DOHH2 (cell line): ENCODE measurements around the gene PRDM4.
"Not testable (repeated sequence)": the region's sequence is repeated elsewhere in the genome, so short reads cannot be mapped to it uniquely, and the experiment has no call there.

Source experiments
- H3F3A ChIP-seq: fragments of 200-600 bp; sonication (generic), shearing (Covaris generic); 2 replicates; pipeline ENCODE4 v1.6.0; 2016; ENCODE audit warnings: antibody characterized with exemption, mild to moderate bottlenecking; ENCODE audit not compliant: control insufficient read depth, insufficient read depth
- H3K27ac ChIP-seq: fragments of 200-600 bp; sonication (generic); 2 replicates; pipeline ENCODE4 v1.5.1; 2014; ENCODE audit warnings: low read depth, mild to moderate bottlenecking, low read length, moderate library complexity
- H3K27me3 ChIP-seq: fragments of 200-600 bp; sonication (generic); 2 replicates; pipeline ENCODE4 v1.6.1; 2014; ENCODE audit warnings: mild to moderate bottlenecking, low read length, mixed read lengths; ENCODE audit not compliant: control insufficient read depth
- H3K36me3 ChIP-seq: fragments of 200-600 bp; sonication (generic); 2 replicates; pipeline ENCODE4 v1.6.1; 2014; ENCODE audit warnings: mild to moderate bottlenecking, low read length, moderate library complexity, mixed read lengths; ENCODE audit not compliant: control insufficient read depth
- H3K4me1 ChIP-seq: fragments of 200-600 bp; sonication (generic); 2 replicates; pipeline ENCODE4 v1.6.1; 2014; ENCODE audit warnings: mild to moderate bottlenecking, low read length, mixed read lengths; ENCODE audit not compliant: control insufficient read depth
- H3K4me2 ChIP-seq: fragments of 200-600 bp; sonication (generic); 2 replicates; pipeline ENCODE4 v1.6.0; 2014; ENCODE audit warnings: mild to moderate bottlenecking, low read length, moderate library complexity
- H3K4me3 ChIP-seq: fragments of 200-600 bp; sonication (generic); 2 replicates; pipeline ENCODE4 v1.5.1; 2014; ENCODE audit warnings: mild to moderate bottlenecking, low read length, mixed read lengths
- H3K79me2 ChIP-seq: fragments of 200-600 bp; sonication (generic); 2 replicates; pipeline ENCODE4 v1.6.1; 2014; ENCODE audit warnings: mild to moderate bottlenecking, low read length, mixed read lengths; ENCODE audit not compliant: control insufficient read depth
- H3K9me2 ChIP-seq: fragments of 200-600 bp; sonication (generic); replicated peaks from 2 replicates; pipeline ENCODE4 v1.6.1; 2014; ENCODE audit warnings: mild to moderate bottlenecking, low read length, mixed read lengths; ENCODE audit not compliant: control insufficient read depth
- H3K9me3 ChIP-seq: fragments of 200-600 bp; sonication (generic); 2 replicates; pipeline ENCODE4 v1.6.1; 2014; ENCODE audit warnings: antibody characterized with exemption, low read length, mixed read lengths; ENCODE audit not compliant: control insufficient read depth, insufficient read depth
- H4K20me1 ChIP-seq: fragments of 200-600 bp; sonication (generic); 2 replicates; pipeline ENCODE4 v1.6.0; 2014; ENCODE audit warnings: low read depth, mild to moderate bottlenecking, antibody characterized with exemption, low read length, moderate library complexity; ENCODE audit not compliant: control insufficient read depth, insufficient read depth
- EZH2phosphoT487 ChIP-seq: fragments of 200-600 bp; sonication (generic); IDR thresholded peaks from 2 replicates; pipeline ENCODE4 v1.6.1; 2017; ENCODE audit warnings: borderline replicate concordance, mild to moderate bottlenecking, antibody characterized with exemption, low read length, moderate library complexity, mixed read lengths
- TF ChIP-seq, protein P1 (sequence below): fragments of 200-600 bp; sonication (generic); IDR thresholded peaks from one replicate; pipeline ENCODE4 v1.5.1; 2014; ENCODE audit warnings: antibody characterized with exemption, mild to moderate bottlenecking, low read depth, low read length; ENCODE audit not compliant: poor library complexity, severe bottlenecking

Gene PRDM4

DNA sequence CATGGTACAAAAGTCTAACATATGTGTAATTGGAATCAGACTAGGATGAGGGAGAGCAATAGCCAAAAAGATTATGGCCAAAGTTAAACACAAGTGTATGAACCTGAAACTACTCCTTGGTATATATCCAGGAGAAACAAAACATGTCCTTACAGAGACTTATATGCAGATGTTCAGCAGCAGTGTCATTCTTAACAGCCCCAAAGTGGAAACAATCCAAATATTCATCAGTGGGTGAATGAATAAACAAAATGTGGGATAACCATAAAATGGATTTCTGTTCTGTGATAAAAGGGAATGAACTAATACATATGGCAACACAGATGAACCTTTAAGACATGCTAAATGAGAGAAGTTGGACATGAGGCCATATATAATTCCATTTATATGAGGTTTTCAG, 45.2 kb downstream of the PRDM4 start:
- Histone ChIP-seq H4K20me1 (no peaks in the 10 kb centered on the region), H3K9me3 (no peaks in the 10 kb centered on the region), H3K9me2 (no peaks in the 10 kb centered on the region), H3F3A (no peaks in the 10 kb centered on the region), H3K27ac (no peak overlapping the region), H3K27me3 (no peaks in the 10 kb centered on the region), H3K4me1 (no peaks in the 10 kb centered on the region), H3K36me3 (peaks cover 49% of the 10 kb centered on the region), H3K4me3 (no peak overlapping the region), H3K4me2 (no peak overlapping the region), H3K79me2 (no peaks in the 10 kb centered on the region)
- no peak for TF ChIP-seq EZH2phosphoT487
- TF ChIP-seq, protein P1, sequence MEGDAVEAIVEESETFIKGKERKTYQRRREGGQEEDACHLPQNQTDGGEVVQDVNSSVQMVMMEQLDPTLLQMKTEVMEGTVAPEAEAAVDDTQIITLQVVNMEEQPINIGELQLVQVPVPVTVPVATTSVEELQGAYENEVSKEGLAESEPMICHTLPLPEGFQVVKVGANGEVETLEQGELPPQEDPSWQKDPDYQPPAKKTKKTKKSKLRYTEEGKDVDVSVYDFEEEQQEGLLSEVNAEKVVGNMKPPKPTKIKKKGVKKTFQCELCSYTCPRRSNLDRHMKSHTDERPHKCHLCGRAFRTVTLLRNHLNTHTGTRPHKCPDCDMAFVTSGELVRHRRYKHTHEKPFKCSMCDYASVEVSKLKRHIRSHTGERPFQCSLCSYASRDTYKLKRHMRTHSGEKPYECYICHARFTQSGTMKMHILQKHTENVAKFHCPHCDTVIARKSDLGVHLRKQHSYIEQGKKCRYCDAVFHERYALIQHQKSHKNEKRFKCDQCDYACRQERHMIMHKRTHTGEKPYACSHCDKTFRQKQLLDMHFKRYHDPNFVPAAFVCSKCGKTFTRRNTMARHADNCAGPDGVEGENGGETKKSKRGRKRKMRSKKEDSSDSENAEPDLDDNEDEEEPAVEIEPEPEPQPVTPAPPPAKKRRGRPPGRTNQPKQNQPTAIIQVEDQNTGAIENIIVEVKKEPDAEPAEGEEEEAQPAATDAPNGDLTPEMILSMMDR, result no peak

DNA sequence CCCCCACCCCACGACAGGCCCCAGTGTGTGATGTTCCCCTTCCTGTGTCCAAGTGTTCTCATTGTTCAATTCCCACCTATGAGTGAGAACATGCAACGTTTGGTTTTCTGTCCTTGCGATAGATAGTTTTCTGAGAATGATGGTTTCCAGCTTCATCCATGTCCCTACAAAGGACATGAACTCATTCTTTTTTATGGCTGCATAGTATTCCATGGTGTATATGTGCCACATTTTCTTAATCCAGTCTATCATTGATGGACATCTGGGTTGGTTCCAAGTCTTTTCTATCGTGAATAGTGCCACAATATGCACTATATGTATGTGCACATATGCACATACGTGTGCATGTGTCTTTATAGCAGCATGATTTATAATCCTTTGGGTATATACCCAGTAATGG, 55.4 kb downstream of the PRDM4 start:
- H3K9me3 ChIP-seq, H3K4me3 ChIP-seq, H3K9me2 ChIP-seq, H3K4me2 ChIP-seq, H3K27ac ChIP-seq, H3F3A ChIP-seq, H3K27me3 ChIP-seq, H3K79me2 ChIP-seq, H4K20me1 ChIP-seq: not testable (repeated sequence)
- peaks cover 72% of the 10 kb centered on the region for H3K36me3 ChIP-seq
- H3K4me1 ChIP-seq, result peaks cover 12% of the 10 kb centered on the region

DNA sequence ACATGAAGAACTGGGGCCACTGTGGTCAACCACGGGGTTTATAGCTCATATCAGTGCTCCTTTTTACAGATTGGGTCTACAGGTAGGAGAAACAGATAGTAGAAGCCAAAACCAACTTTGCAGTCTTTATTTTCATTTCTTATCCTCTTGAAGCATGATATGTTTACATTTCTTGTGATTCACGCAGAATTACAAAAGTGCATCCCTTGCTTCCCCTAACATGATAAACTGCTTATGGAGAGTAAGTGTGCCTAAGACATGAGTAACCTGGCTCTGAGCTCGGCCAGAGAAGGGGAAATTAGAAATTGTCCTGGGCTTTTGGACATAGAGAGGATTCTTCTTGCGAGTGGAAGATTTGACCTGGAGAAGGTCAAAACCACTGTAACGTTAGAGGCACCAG, 56.9 kb downstream of the PRDM4 start:
- H3F3A ChIP-seq, result no peaks in the 10 kb centered on the region
- no peaks in the 10 kb centered on the region for H3K9me2 ChIP-seq
- peaks cover 12% of the 10 kb centered on the region for H3K4me1 ChIP-seq
- H3K27me3 ChIP-seq, result no peaks in the 10 kb centered on the region
- H3K36me3 ChIP-seq, result peaks cover 75% of the 10 kb centered on the region
- no peak for TF ChIP-seq EZH2phosphoT487
- H3K27ac ChIP-seq, result no peak overlapping the region
- H3K4me2 ChIP-seq, result no peak overlapping the region
- no peak overlapping the region for H3K4me3 ChIP-seq
- H4K20me1 ChIP-seq, result no peaks in the 10 kb centered on the region
- H3K9me3 ChIP-seq, result no peaks in the 10 kb centered on the region
- no peaks in the 10 kb centered on the region for H3K79me2 ChIP-seq

DNA sequence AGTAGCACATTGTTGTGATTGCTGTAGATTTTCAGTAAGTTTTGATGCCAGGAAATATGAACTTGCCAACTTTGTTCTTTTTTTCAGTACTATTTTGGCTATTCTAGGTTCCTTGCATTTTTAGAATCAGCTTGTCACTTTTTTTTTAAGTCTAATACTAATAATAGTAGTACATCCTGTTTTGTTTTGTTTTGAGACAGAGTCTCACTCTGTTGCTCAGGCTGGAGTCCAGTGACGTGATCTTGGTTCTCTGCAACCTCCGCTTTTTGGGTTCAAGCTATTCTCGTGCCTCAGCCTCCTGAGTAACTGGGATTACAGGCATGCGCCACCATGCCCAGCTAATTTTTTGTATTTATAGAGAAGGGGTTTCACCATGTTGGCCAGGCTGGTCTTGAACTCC, 58.8 kb downstream of the PRDM4 start:
- Histone ChIP-seq H3F3A (no peaks in the 10 kb centered on the region), H4K20me1 (no peaks in the 10 kb centered on the region), H3K4me1 (peaks cover 12% of the 10 kb centered on the region), H3K4me2 (no peak overlapping the region), H3K9me3 (no peaks in the 10 kb centered on the region), H3K27me3 (no peaks in the 10 kb centered on the region), H3K36me3 (peaks cover 81% of the 10 kb centered on the region), H3K27ac (no peak overlapping the region), H3K79me2 (no peaks in the 10 kb centered on the region), H3K4me3 (no peak overlapping the region), H3K9me2 (no peaks in the 10 kb centered on the region)
- TF ChIP-seq EZH2phosphoT487, result no peak
- TF ChIP-seq, protein P1, result no peak

DNA sequence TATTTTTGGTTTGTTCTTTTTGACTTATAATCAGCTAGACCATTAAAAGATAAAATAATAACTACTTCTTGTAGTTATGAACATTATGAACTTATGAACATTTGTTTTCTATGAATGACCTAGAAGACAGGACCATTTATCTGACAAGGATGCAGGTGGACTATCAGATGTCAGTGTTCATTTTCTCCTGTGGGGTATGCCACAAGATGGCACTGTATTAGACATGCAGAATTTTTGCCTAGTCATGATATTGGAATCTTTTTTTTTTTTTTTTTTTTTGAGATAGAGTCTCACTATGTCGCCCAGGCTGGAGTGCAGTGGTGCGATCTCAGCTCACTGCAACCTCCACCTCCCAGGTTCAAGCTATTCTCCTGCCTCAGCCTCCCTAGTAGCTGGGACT, 65.2 kb downstream of the PRDM4 start:
- not testable (repeated sequence) for H4K20me1 ChIP-seq, H3K9me3 ChIP-seq, H3K4me2 ChIP-seq, H3K79me2 ChIP-seq, H3K27ac ChIP-seq, H3K9me2 ChIP-seq, H3K27me3 ChIP-seq, H3K4me3 ChIP-seq, H3F3A ChIP-seq, H3K4me1 ChIP-seq
- peaks cover 92% of the 10 kb centered on the region for H3K36me3 ChIP-seq
